Cortex of kidney (tissue), 1 donor: ENCODE results near the gene POU4F1.

ENCODE experiments used
- DNase-seq: peaks from one replicate; lab custom pipeline; 2025; lab: John Stamatoyannopoulos, UW

Gene POU4F1

GRCh38 chr13:78606471-78607408 lies 3.4 kb upstream of the POU4F1 start:
- no peak for DNase-seq

DNA sequence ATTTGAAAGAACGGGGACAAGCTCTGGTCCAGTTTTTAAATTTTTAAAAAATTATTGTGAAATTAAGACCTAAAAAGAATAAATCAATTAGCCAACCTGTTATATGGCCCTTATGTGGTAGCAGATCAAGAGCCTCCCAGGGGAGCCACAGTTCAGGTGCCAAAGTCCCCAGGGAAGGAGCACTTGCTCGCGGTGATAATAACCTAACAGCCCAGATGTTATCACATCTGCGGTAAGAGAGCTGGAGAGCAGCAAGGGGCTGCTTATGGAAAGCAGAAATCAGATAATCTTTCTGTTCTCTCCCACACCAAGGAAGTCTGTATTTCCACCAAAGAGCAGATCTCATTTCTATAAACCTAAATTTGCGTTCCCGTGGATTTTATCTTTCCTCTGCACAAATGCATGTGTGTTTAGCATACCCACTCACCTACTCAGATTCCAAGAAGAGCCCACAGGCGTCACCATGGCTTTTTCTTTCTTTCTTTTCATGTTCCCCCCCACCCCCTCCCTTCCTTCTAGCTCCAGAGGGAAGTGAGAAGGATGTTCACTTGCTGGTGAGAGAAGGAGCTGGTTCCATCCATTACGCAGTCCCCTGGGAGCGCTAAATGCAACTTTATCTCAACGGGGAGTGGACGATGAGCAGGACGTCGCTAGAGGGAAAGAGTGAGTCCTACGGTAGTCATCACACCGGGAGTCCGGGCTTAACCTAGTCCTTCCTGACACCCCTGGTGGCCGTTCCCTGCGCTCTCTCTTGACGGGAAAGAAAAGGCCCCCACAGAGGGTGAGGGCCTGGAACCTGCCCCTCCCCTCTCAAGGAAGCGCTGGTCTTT lies 1.6 kb upstream of the POU4F1 start:
- no peak for DNase-seq

DNA sequence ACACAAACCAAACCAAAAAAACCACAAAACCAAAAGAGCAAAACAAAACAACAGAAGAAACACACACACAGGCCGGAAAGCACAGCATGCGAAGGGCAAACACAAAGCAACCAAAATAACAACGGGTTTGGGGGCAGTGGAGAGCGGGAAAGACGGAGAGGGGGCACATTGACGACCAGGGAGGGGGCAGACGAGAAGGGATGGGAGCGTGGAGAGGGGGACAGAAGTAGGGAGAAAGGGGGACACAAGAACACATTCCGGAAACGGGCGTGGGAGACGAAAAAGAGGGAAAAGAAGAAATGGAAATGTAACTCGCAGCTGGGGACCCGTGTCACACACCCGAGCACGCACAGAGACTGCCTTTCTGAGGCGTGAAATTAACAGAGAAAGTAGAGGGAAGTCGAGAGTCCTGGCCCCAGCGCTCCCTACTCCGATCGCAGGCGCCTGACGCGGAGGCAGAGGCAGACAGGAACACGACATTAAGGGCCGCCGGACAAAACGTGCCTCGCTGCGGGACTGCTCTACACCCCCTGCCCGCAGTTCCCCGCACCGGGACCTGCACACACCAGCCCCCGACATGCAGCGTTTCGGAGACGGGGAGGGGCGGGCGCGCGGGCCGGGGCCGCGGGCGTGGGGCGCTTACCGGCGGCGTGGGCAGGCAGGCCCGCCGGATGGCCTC lies 652 bp downstream of the POU4F1 start:
- DNase-seq = no peak

- no peak for DNase-seq
These were observed 1.3 kb downstream of the POU4F1 start for GRCh38 chr13:78601874-78602560.

DNA sequence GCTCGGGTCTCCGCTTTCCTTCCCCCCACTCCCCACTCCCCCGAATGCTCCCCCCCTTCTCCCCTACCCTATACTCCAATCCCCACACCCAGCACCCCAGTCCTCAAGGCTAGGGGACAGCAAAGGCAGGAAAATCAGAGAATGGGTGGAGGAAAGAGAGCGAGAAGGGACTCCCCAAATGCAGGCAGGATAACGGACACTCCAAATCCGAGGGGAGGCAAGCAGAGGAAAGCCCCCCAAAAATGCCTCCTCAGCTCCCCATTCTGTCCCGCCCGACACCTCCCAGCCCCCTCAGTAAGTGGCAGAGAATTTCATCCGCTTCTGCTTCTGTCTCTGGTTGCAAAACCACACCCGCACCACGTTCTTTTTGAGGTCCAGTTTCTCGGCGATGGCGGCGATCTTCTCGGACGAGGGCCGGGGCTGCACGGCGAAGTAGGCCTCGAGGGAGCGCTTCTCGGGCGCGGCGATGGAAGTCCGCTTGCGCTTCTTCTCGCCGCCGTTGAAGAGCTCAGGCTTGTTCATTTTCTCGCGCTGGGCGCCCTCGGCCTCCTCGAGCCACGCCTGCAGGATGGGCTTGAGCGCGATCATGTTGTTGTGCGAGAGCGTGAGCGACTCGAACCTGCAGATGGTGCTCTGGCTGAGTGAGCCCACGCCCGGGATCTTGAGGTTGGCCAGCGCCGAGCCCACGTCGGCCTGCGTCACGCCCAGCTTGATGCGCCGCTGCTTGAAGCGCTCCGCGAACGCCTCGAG lies 2.1 kb downstream of the POU4F1 start:
- DNase-seq = no peak

- no peak for DNase-seq
These were observed 3.0 kb downstream of the POU4F1 start for GRCh38 chr13:78600280-78600883.

DNA sequence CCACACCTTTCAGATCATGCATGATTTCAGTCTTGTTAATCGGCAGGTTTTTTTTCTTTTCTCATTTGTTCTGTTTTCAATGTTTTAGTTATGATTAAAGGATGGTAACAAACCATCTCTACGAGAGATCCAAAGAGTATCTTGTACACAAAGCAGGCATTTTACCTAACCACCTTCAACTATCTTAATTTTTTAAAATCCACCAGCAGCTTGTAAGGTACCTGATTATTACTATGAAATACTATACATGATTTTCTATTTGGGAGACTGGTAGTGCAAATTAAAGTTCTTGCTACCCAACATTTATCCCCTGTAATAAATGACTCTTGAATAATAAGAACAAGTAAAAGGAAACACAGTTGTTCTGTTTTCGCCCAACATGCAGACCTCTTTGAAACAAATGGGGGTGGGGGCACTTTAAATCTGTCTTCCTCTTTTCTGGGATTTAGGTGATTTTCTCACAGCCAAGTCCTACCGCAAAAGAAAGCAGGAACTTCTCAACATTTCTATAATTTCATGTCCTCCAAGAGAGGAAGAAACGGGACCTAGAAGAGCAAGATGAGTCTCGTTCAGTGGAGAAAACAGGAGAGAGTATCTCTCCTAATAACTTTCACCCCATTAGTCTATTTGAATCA lies 3.6 kb downstream of the POU4F1 start:
- no peak for DNase-seq

GRCh38 chr13:78598966-78599644 lies 4.2 kb downstream of the POU4F1 start:
- no peak for DNase-seq

DNA sequence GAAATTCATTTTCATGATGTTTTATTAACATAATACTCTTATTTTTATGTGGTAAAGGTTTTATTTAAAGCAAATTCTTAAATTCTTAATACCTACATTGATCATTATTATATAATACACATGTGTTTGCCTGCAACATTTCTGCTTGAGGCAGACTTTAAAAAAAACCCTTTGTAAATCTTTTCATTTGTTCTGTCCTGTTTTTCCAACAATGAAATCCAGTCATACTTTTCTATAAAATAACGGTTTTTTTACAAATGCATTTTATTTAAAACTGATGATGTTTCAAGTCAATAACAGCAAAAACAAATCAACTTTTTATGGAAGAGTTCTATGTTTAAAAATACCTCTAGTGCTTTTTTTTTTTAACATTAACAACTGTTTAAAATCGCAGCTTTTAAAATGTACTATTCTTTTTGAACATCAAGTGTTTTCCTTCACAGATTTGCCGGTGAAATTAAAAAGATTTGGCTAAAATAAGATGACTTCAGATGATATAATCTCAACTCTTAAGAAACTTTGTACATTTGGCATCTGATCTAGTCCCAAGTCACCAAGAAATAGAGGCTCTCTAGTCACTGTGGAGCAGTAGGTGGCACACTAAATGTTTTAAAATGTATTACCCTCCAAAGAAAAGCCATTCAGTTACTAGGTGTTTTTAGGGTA lies 5.1 kb downstream of the POU4F1 start:
- no peak for DNase-seq

- DNase-seq = no peak
These were observed 5.8 kb downstream of the POU4F1 start for GRCh38 chr13:78597602-78597932.

GRCh38 chr13:78596736-78597601 lies 6.4 kb downstream of the POU4F1 start:
- no peak for DNase-seq

- DNase-seq = no peak
These were observed 7.0 kb downstream of the POU4F1 start for GRCh38 chr13:78596399-78596735.

DNA sequence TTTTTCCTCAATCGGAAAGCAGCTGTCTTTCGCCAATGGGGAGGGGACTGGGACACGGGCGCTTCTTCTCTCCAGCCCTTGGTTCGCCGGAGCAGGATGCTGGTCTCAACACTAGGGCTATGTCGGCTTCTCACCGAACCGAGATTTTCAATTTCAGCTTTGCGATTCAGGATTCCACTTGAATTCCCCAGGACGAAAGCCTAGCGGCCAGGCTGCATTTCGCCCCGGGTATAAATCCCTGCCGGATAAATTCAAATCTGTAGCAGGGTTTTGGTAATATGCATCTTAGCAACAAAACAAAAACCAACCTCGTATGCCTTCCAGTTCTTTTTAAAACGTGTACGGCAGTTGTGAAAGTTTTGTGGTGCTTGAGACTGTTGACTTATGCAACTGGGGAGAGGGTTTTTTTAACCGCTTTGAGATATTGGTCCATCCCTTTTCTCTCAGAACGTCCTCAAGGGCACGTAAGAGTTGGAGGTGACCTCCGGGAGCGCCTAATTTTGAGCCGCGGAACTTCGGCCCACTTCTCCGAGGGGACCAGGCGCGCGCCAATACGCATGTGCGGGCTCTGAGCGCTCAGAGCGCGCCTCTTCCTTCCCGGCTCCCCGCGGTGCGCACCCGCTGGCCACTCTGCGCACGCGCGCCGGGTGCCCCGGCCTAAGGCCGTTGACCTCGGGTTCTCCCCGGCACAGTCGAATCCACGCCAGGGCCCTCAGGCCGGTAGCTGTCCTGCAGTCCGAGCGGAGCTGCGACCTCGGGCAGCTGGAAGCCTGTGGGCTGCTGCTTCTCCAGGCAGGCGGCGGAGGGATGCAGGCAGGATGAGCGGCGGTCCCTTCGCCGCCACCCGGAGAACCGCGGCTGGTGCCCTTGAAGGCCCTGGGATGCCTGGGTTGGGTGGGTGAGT lies 7.6 kb downstream of the POU4F1 start:
- DNase-seq = no peak

- DNase-seq = no peak
These were observed 8.8 kb downstream of the POU4F1 start for GRCh38 chr13:78594456-78594975.

- no peak for DNase-seq
These were observed 9.5 kb downstream of the POU4F1 start for GRCh38 chr13:78593652-78594455.

DNA sequence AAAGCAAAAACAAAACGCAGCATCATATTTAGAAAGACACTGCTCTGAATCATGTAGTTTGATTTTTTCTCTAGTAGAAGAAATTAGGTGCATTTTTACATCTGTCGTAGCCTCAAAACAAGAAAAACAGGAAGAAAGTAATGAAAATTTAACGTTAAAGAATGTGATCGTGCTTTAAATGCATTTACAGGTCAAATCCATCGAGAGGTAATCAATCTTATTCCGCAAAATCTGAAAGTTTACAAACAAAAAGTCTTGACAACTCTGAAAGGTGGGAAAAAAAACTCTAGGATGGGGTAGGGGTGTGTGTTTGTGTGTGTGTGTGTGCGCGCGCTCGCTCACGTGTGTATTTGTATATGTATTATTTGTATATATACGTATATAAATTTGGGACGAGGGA lies 10.2 kb downstream of the POU4F1 start:
- no peak for DNase-seq
